GM10266 (cell line): ENCODE measurements around the gene ALDH3A1.

ENCODE experiments used
- DNase-seq: peaks from one replicate; pipeline ENCODE4 v3.0.0; 2012; ENCODE audit errors: extremely low spot score
- CTCF ChIP-seq: IDR thresholded peaks from 2 replicates; pipeline ENCODE4 v1.5.1; 2012; ENCODE audit warnings: mild to moderate bottlenecking, low read depth; ENCODE audit not compliant: control insufficient read depth, insufficient read depth; ENCODE audit errors: missing control alignments

The ALDH3A1 gene

GRCh38 chr17:19717411-19717908, 30.6 kb downstream of the ALDH3A1 start:
- no peak for TF ChIP-seq CTCF
- DNase-seq = no peak

GRCh38 chr17:19717031-19717360, 31.1 kb downstream of the ALDH3A1 start:
- no peak for TF ChIP-seq CTCF
- no peak for DNase-seq

GRCh38 chr17:19716108-19717030, 31.7 kb downstream of the ALDH3A1 start, which contains the start of gene SLC47A2:
SLC47A2 (minus strand) TSS chr17:19716584; CDS start chr17:19716555, 29 bp downstream.
- no peak for DNase-seq
- TF ChIP-seq CTCF = no peak

- TF ChIP-seq CTCF = no peak
- DNase-seq = no peak
These were observed 33.3 kb downstream of the ALDH3A1 start for GRCh38 chr17:19714542-19715411.

GRCh38 chr17:19713901-19714361, 34.2 kb downstream of the ALDH3A1 start:
- no peak for TF ChIP-seq CTCF
- no peak for DNase-seq

- DNase-seq = no peak
- no peak for TF ChIP-seq CTCF
These were observed 34.6 kb downstream of the ALDH3A1 start for GRCh38 chr17:19713462-19713861.

- no peak for DNase-seq
- no peak for TF ChIP-seq CTCF
These were observed 35.6 kb downstream of the ALDH3A1 start for GRCh38 chr17:19712436-19713004.
